Stomach (tissue), 4 donors: ENCODE results near the gene SCTR.

Source experiments
- POLR2A ChIP-seq, 4 donors: fragments of 450-650 bp; IDR thresholded peaks; one replicate each; pipeline ENCODE4 v1.6.1; 2016; ENCODE audit warnings: antibody characterized with exemption in 4 of 4, control low read depth in 2 of 4, mild to moderate bottlenecking in 1 of 4, moderate library complexity in 1 of 4
- TF ChIP-seq, protein P1 (sequence below), 7 experiments: fragments of 450-650 bp in 4 of 7; fragments of 200-600 bp in 3 of 7; sonication (generic) in 3 of 7; IDR thresholded peaks; one replicate each; pipeline ENCODE4 v1.5.1; 2016 to 2019; ENCODE audit warnings: antibody characterized with exemption in 7 of 7, control low read depth in 2 of 7, mild to moderate bottlenecking in 1 of 7

- TF ChIP-seq, protein P1, sequence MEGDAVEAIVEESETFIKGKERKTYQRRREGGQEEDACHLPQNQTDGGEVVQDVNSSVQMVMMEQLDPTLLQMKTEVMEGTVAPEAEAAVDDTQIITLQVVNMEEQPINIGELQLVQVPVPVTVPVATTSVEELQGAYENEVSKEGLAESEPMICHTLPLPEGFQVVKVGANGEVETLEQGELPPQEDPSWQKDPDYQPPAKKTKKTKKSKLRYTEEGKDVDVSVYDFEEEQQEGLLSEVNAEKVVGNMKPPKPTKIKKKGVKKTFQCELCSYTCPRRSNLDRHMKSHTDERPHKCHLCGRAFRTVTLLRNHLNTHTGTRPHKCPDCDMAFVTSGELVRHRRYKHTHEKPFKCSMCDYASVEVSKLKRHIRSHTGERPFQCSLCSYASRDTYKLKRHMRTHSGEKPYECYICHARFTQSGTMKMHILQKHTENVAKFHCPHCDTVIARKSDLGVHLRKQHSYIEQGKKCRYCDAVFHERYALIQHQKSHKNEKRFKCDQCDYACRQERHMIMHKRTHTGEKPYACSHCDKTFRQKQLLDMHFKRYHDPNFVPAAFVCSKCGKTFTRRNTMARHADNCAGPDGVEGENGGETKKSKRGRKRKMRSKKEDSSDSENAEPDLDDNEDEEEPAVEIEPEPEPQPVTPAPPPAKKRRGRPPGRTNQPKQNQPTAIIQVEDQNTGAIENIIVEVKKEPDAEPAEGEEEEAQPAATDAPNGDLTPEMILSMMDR (IDR thresholded peaks at IDR 0.05) = no peak
- no peak for TF ChIP-seq POLR2A (IDR thresholded peaks at IDR 0.05)
Observed at GRCh38 chr2:119465687-119466086, 58.6 kb downstream of the SCTR start.
